HG02763 (cell line): ENCODE measurements around the gene SLC4A3.

Source experiments
- ATAC-seq: cut with Tn5 transposase; IDR thresholded peaks from one replicate; pipeline ENCODE4 v1.9.1; 2021; ENCODE audit warnings: mild to moderate bottlenecking, moderate library complexity; ENCODE audit not compliant: unreplicated experiment

SLC4A3 gene

GRCh38 chr2:219632760-219633105 lies 5.3 kb downstream of the SLC4A3 start:
- no peak for ATAC-seq

GRCh38 chr2:219633276-219634065 lies 6.0 kb downstream of the SLC4A3 start:
- no peak for ATAC-seq

GRCh38 chr2:219634171-219634940 lies 6.9 kb downstream of the SLC4A3 start:
- ATAC-seq, result no peak

- ATAC-seq, result no peak
Observed at GRCh38 chr2:219634951-219635751, 7.7 kb downstream of the SLC4A3 start.

- no peak for ATAC-seq
Observed at GRCh38 chr2:219636144-219636915, 8.9 kb downstream of the SLC4A3 start.

- ATAC-seq, result no peak
Observed at GRCh38 chr2:219636941-219637841, 9.8 kb downstream of the SLC4A3 start.

GRCh38 chr2:219637842-219638185 lies 10.4 kb downstream of the SLC4A3 start:
- no peak for ATAC-seq

GRCh38 chr2:219638217-219638947 lies 11.0 kb downstream of the SLC4A3 start:
- no peak for ATAC-seq

GRCh38 chr2:219638948-219639755 lies 11.7 kb downstream of the SLC4A3 start:
- ATAC-seq, result no peak

GRCh38 chr2:219641390-219642068 lies 14.1 kb downstream of the SLC4A3 start:
- no peak for ATAC-seq

- no peak for ATAC-seq
Observed at GRCh38 chr2:219642069-219642454, 14.6 kb downstream of the SLC4A3 start.

GRCh38 chr2:219642465-219643083 lies 15.1 kb downstream of the SLC4A3 start:
- ATAC-seq, result peak; percentile 98

- no peak for ATAC-seq
Observed at GRCh38 chr2:219643084-219643473, 15.6 kb downstream of the SLC4A3 start.

- ATAC-seq, result no peak
Observed at GRCh38 chr2:219643788-219644398, 16.5 kb downstream of the SLC4A3 start.

- no peak for ATAC-seq
Observed at GRCh38 chr2:219644801-219645480, 17.5 kb downstream of the SLC4A3 start.
